H1 (cell line): ENCODE results near the gene THOP1. TPM values are rescaled to one million over a fixed set of nuclear protein-coding genes. Genes with fewer than 3 reads are reported as not detected.

Experiments used
- CTCF ChIA-PET: fragments of 300-600 bp; sonication (Branson Sonifier 250); formaldehyde crosslinking; loops from one replicate; lab custom pipeline; 2021; ENCODE audit not compliant: partially characterized antibody; lab: Charles Lee
- POLR2A ChIA-PET: fragments of 300-600 bp; sonication (Branson Sonifier 250); formaldehyde crosslinking; loops from one replicate; lab custom pipeline; 2021; ENCODE audit warnings: inconsistent platforms; ENCODE audit not compliant: partially characterized antibody; lab: Charles Lee
- DNase-seq, 2 experiments: peaks; one replicate each; pipeline versions ENCODE4 v3.0.0 to v3.0.0-alpha.2; 2010 to 2022; ENCODE audit warnings: low spot score in 2 of 2, low read depth in 1 of 2, mixed read lengths in 1 of 2
- FAIRE-seq: peaks from 2 replicates; lab custom pipeline; 2011; peaks lifted over from hg19 to GRCh38; lab: Jason Lieb, UNC
- H2AFZ ChIP-seq: 2 replicates; pipeline ENCODE4 v1.8.1; 2012; ENCODE audit warnings: low read length, inconsistent platforms
- H2AK5ac ChIP-seq: 2 replicates; pipeline ENCODE4 v1.6.1; 2013; ENCODE audit warnings: low read depth, low read length
- H2BK120ac ChIP-seq: replicated peaks from 2 replicates; pipeline ENCODE3; 2013; ENCODE audit warnings: low read depth, low read length, inconsistent platforms
- H2BK12ac ChIP-seq: 2 replicates; pipeline ENCODE4 v1.6.1; 2013; ENCODE audit warnings: low read depth, low read length
- H2BK15ac ChIP-seq: 2 replicates; pipeline ENCODE4 v1.6.1; 2013; ENCODE audit warnings: low read length
- H2BK20ac ChIP-seq: 2 replicates; pipeline ENCODE4 v1.6.1; 2013; ENCODE audit warnings: low read length
- H2BK5ac ChIP-seq: 2 replicates; pipeline ENCODE4 v1.6.1; 2013; ENCODE audit warnings: low read depth, low read length
- H3K14ac ChIP-seq: 2 replicates; pipeline ENCODE4 v1.6.1; 2013; ENCODE audit warnings: inconsistent platforms; ENCODE audit not compliant: insufficient read length
- H3K18ac ChIP-seq: 2 replicates; pipeline ENCODE4 v1.6.1; 2013; ENCODE audit warnings: low read length; ENCODE audit errors: extremely low read depth
- H3K23ac ChIP-seq: 2 replicates; pipeline ENCODE4 v1.6.1; 2013; ENCODE audit warnings: inconsistent platforms; ENCODE audit not compliant: insufficient read length
- H3K23me2 ChIP-seq: 2 replicates; pipeline ENCODE4 v1.6.1; 2013; ENCODE audit warnings: low read depth, low read length
- H3K27ac ChIP-seq: 2 replicates; pipeline ENCODE4 v1.6.1; 2011; ENCODE audit warnings: low read depth, low read length, inconsistent platforms
- H3K27me3 ChIP-seq, 4 experiments: replicated peaks in 1 of 4; 1 replicate in 1 of 4; 2 replicates in 3 of 4; pipeline versions ENCODE4 v1.6.1 to v1.8.1; 2011 to 2013; ENCODE audit warnings: low read length in 3 of 4, mild to moderate bottlenecking in 3 of 4, inconsistent platforms in 2 of 4, mixed read lengths in 2 of 4, moderate library complexity in 1 of 4; ENCODE audit not compliant: control insufficient read depth in 3 of 4, insufficient read depth in 3 of 4; ENCODE audit errors: extremely low read depth in 1 of 4
- H3K36me3 ChIP-seq, 4 experiments: 2 replicates each; pipeline versions ENCODE4 v1.6.1 to v1.8.1; 2011 to 2013; ENCODE audit warnings: mild to moderate bottlenecking in 4 of 4, low read length in 3 of 4, moderate library complexity in 2 of 4, control low read depth in 1 of 4, inconsistent platforms in 1 of 4; ENCODE audit not compliant: insufficient read depth in 4 of 4, control insufficient read depth in 2 of 4
- H3K4ac ChIP-seq: replicated peaks from 2 replicates; pipeline ENCODE3; 2013; ENCODE audit warnings: low read length, low read depth, mixed read lengths, inconsistent platforms; ENCODE audit not compliant: insufficient read length
- H3K4me1 ChIP-seq, 4 experiments: replicated peaks in 1 of 4; 1 replicate in 1 of 4; 2 replicates in 3 of 4; pipeline versions ENCODE4 v1.6.1 to v1.8.1; 2011 to 2013; ENCODE audit warnings: low read length in 3 of 4, inconsistent platforms in 2 of 4, mixed read lengths in 1 of 4; ENCODE audit not compliant: insufficient read depth in 4 of 4, control insufficient read depth in 3 of 4
- H3K4me2 ChIP-seq, 2 experiments: 2 replicates each; pipeline versions ENCODE4 v1.6.1 to v1.8.1; 2011 to 2013; ENCODE audit warnings: low read depth in 2 of 2, low read length in 2 of 2, control low read depth in 1 of 2, inconsistent platforms in 1 of 2, mild to moderate bottlenecking in 1 of 2; ENCODE audit not compliant: insufficient read depth in 1 of 2
- H3K4me3 ChIP-seq, 4 experiments: fragments of 200-600, 300-600 bp in 1 of 4; sonication (generic), shearing (Covaris generic), sonication (Bioruptor Twin) in 1 of 4; 2 replicates each; pipeline versions ENCODE4 v1.5.1 to v1.8.1; 2011 to 2016; ENCODE audit warnings: low read length in 4 of 4, low read depth in 3 of 4, control low read depth in 2 of 4, inconsistent platforms in 2 of 4, mild to moderate bottlenecking in 2 of 4, mixed read lengths in 1 of 4, moderate library complexity in 1 of 4; ENCODE audit not compliant: insufficient read depth in 2 of 4; ENCODE audit errors: extremely low read depth in 1 of 4
- H3K56ac ChIP-seq: replicated peaks from 2 replicates; pipeline ENCODE3; 2013; ENCODE audit warnings: low read depth, mild to moderate bottlenecking, mixed read lengths, low read length, inconsistent platforms; ENCODE audit not compliant: insufficient read length
- H3K79me1 ChIP-seq: 2 replicates; pipeline ENCODE4 v1.6.1; 2013; ENCODE audit warnings: low read depth, low read length, control low read depth
- H3K79me2 ChIP-seq, 2 experiments: 2 replicates each; pipeline versions ENCODE4 v1.6.1 to v1.8.1; 2012 to 2013; ENCODE audit warnings: low read length in 2 of 2, mild to moderate bottlenecking in 2 of 2, inconsistent platforms in 1 of 2; ENCODE audit not compliant: insufficient read depth in 2 of 2, control insufficient read depth in 1 of 2
- H3K9ac ChIP-seq, 4 experiments: replicated peaks in 1 of 4; 1 replicate in 1 of 4; 2 replicates in 3 of 4; pipeline versions ENCODE4 v1.6.1 to v1.8.1; 2011 to 2013; ENCODE audit warnings: low read depth in 3 of 4, low read length in 3 of 4, control low read depth in 2 of 4, mild to moderate bottlenecking in 2 of 4, moderate library complexity in 2 of 4, inconsistent platforms in 1 of 4; ENCODE audit errors: extremely low read depth in 1 of 4
- H3K9me3 ChIP-seq, 2 experiments: 2 replicates each; pipeline versions ENCODE4 v1.6.1 to v1.8.1; 2012 to 2013; ENCODE audit warnings: mild to moderate bottlenecking in 2 of 2, moderate library complexity in 2 of 2, control low read depth in 1 of 2, inconsistent platforms in 1 of 2, low read depth in 1 of 2, low read length in 1 of 2, mixed read lengths in 1 of 2; ENCODE audit not compliant: insufficient read depth in 2 of 2
- H4K20me1 ChIP-seq, 2 experiments: replicated peaks in 1 of 2; 2 replicates each; pipeline versions ENCODE3 to v1.8.1; 2011 to 2013; ENCODE audit warnings: inconsistent platforms in 2 of 2, low read length in 2 of 2, mild to moderate bottlenecking in 1 of 2; ENCODE audit not compliant: insufficient read depth in 2 of 2, control insufficient read depth in 1 of 2
- H4K5ac ChIP-seq: 2 replicates; pipeline ENCODE4 v1.6.1; 2013; ENCODE audit warnings: low read length, low read depth, mixed read lengths, inconsistent platforms; ENCODE audit not compliant: insufficient read length
- H4K8ac ChIP-seq: 2 replicates; pipeline ENCODE4 v1.8.0; 2013; ENCODE audit warnings: mild to moderate bottlenecking, moderate library complexity, low read length, inconsistent platforms; ENCODE audit not compliant: insufficient read depth; ENCODE audit errors: extremely low read depth
- H4K91ac ChIP-seq: replicated peaks from 2 replicates; pipeline ENCODE3; 2013; ENCODE audit warnings: low read length, mixed read lengths, inconsistent platforms; ENCODE audit not compliant: insufficient read length
- BRCA1 ChIP-seq: IDR thresholded peaks from 2 replicates; pipeline ENCODE4 v1.6.1; 2012; ENCODE audit warnings: low read depth, low read length, improper control_type of control experiment
- CBX8 ChIP-seq: fragments of 300-800, 300-1000 bp; sonication (generic); IDR thresholded peaks from 2 replicates; pipeline ENCODE4 v1.7.1; 2016; ENCODE audit warnings: low read depth, low read length, borderline replicate concordance
- CHD1 ChIP-seq: IDR thresholded peaks from 2 replicates; pipeline ENCODE4 v1.6.1; 2012; ENCODE audit warnings: low read depth, low read length, improper control_type of control experiment
- GTF2F1 ChIP-seq: IDR thresholded peaks from 2 replicates; pipeline ENCODE4 v1.6.1; 2012; ENCODE audit warnings: low read depth, low read length, improper control_type of control experiment, borderline replicate concordance
- HDAC6 ChIP-seq: IDR thresholded peaks from one replicate; pipeline ENCODE4 v1.7.1; 2012; ENCODE audit warnings: low read depth, mild to moderate bottlenecking, inconsistent platforms, low read length, moderate library complexity
- NANOG ChIP-seq: IDR thresholded peaks from 2 replicates; pipeline ENCODE4 v1.6.1; 2011; ENCODE audit warnings: low read length, low read depth, mild to moderate bottlenecking, inconsistent platforms; ENCODE audit not compliant: insufficient read depth, poor library complexity, severe bottlenecking
- PHF8 ChIP-seq: fragments of 200-600 bp; sonication (generic); conservative IDR thresholded peaks from 2 replicates; pipeline ENCODE4 v1.7.1; 2012; ENCODE audit warnings: low read depth, mild to moderate bottlenecking, inconsistent platforms, low read length, moderate library complexity
- POLR2A ChIP-seq, 2 experiments: IDR thresholded peaks; 1 replicate in 1 of 2; 2 replicates in 1 of 2; pipeline ENCODE4 v1.6.1; 2011; ENCODE audit warnings: low read depth in 2 of 2, low read length in 2 of 2, mild to moderate bottlenecking in 2 of 2; ENCODE audit errors: control extremely low read depth in 1 of 2
- POU5F1 ChIP-seq: IDR thresholded peaks from 2 replicates; pipeline ENCODE4 v1.6.1; 2011; ENCODE audit warnings: low read depth, mild to moderate bottlenecking, low read length, moderate library complexity
- RAD21 ChIP-seq, 2 experiments: IDR thresholded peaks in 1 of 2; conservative IDR thresholded peaks in 1 of 2; 2 replicates each; pipeline ENCODE4 v1.6.1; 2011; ENCODE audit warnings: low read depth in 2 of 2, low read length in 2 of 2, improper control_type of control experiment in 1 of 2, inconsistent platforms in 1 of 2, mild to moderate bottlenecking in 1 of 2, moderate library complexity in 1 of 2
- RFX5 ChIP-seq: IDR thresholded peaks from 2 replicates; pipeline ENCODE4 v1.6.1; 2011; ENCODE audit warnings: low read depth, low read length, improper control_type of control experiment, borderline replicate concordance
- SAP30 ChIP-seq: fragments of 300-600 bp; sonication (generic); IDR thresholded peaks from 2 replicates; pipeline ENCODE4 v1.7.1; 2012; ENCODE audit warnings: low read length, moderate library complexity, mild to moderate bottlenecking, inconsistent platforms; ENCODE audit not compliant: insufficient read depth, insufficient replicate concordance
- SP1 ChIP-seq: IDR thresholded peaks from 2 replicates; pipeline ENCODE4 v1.6.1; 2011; ENCODE audit warnings: low read depth, low read length
- TBP ChIP-seq: IDR thresholded peaks from 2 replicates; pipeline ENCODE4 v1.6.1; 2011; ENCODE audit warnings: low read depth, low read length, improper control_type of control experiment
- YY1 ChIP-seq: IDR thresholded peaks from 2 replicates; pipeline ENCODE4 v1.6.1; 2011; ENCODE audit warnings: low read depth, mild to moderate bottlenecking, low read length
- WGBS, 2 experiments: shearing (Covaris generic) in 1 of 2; methylation state at CpG; one replicate each; pipeline versions ENCODE4 v1.1.6 to v1.1.7; 2013 to 2015; ENCODE audit warnings: low lambda C conversion rate in 2 of 2, mixed read lengths in 2 of 2, inconsistent platforms in 1 of 2, low coverage in 1 of 2, missing lambda C conversion rate in 1 of 2; ENCODE audit not compliant: insufficient replicate concordance in 2 of 2, insufficient coverage in 1 of 2, insufficient read length in 1 of 2; ENCODE audit errors: extremely low coverage in 1 of 2, missing lambda C conversion rate in 1 of 2; 5-methylcytosine and 5-hydroxymethylcytosine counted together
- polyA plus RNA-seq, 7 experiments: library from polyadenylated mRNA; depleted of rRNA in 3 of 7; stranded (reverse) in 5 of 7; unstranded in 2 of 7; fragments of >200 nt in 5 of 7; fragments of 200-250 nt in 2 of 7; gene quantifications; 1 replicate in 5 of 7; 2 replicates in 1 of 7; 4 replicates in 1 of 7; pipeline versions ENCODE4 v1.2.1 to v1.2.3, GENCODE V29; 2011 to 2013; ENCODE audit warnings: missing spikeins in 2 of 7, mixed read lengths in 2 of 7
- total RNA-seq: library from RNA; stranded (reverse); fragmentation: NEBNext Ultra II Directional; extraction: Animal tissue kit (Norgen Biotek cat#: 25700); gene quantifications from 2 replicates; pipeline ENCODE4 v1.2.1, GENCODE V29; 2021

THOP1 gene
- total and polyA plus RNA-seq, 2 of the 8 experiments (the other 6 are each of a cell fraction or from before 2014, with no cell fraction given): 136 to 159 TPM

GRCh38 chr19:2854849-2855248 is 69.5 kb downstream of the THOP1 start:
- H4K91ac ChIP-seq: no peak overlapping the region
- H2BK12ac ChIP-seq: no peak overlapping the region
- H3K79me2 ChIP-seq: no peaks in the 10 kb centered on the region; a peak in 1 of 4 replicates
- DNase-seq (no peak), FAIRE-seq (no peak)
- H3K23ac ChIP-seq: no peak overlapping the region
- H2AFZ ChIP-seq: no peak overlapping the region
- H2AK5ac ChIP-seq: no peak overlapping the region
- ChIA-PET CTCF (interaction anchor here (1.4 kb wide), 1 partner anchor 13 kb away, joined by 6 read pairs; the partner anchor contains the start of gene ZNF555), POLR2A (no interaction called here)
- peaks cover 12 to 48% (median 36%) of the 10 kb centered on the region in 4 experiments for H3K36me3 ChIP-seq
- no peaks in the 10 kb centered on the region for H4K20me1 ChIP-seq
- H3K23me2 ChIP-seq: no peaks in the 10 kb centered on the region
- H2BK15ac ChIP-seq: no peak overlapping the region
- no peak overlapping the region for H2BK20ac ChIP-seq
- no peak overlapping the region for H4K8ac ChIP-seq
- no peak overlapping the region for H3K9ac ChIP-seq
- H3K79me1 ChIP-seq: no peaks in the 10 kb centered on the region
- no peak overlapping the region for H3K27ac ChIP-seq
- H2BK120ac ChIP-seq: no peak overlapping the region
- peaks cover 77 to 89% of the 10 kb centered on the region in 2 experiments for H3K9me3 ChIP-seq
- H3K4me1 ChIP-seq: no peaks in the 10 kb centered on the region
- no peak overlapping the region for H3K56ac ChIP-seq
- no peak overlapping the region for H3K4me3 ChIP-seq
- H2BK5ac ChIP-seq: no peak overlapping the region
- no peak overlapping the region for H3K14ac ChIP-seq
- H3K18ac ChIP-seq: no peak overlapping the region
- H3K27me3 ChIP-seq: no peaks in the 10 kb centered on the region; a peak in 1 of 7 replicates
- no peak overlapping the region for H4K5ac ChIP-seq
- WGBS, 2 experiments: 85% methylated on average over 3 of the region's 3 CpGs; no CpG with 5 or more reads in 1 of the 2 experiments
- H3K4ac ChIP-seq: no peak overlapping the region
- no peak overlapping the region for H3K4me2 ChIP-seq
- TF ChIP-seq CHD1 (no peak), SAP30 (no peak), RFX5 (no peak), SP1 (no peak), GTF2F1 (no peak), CBX8 (no peak), POLR2A (IDR thresholded peaks at IDR 0.05; ENCODE audit: control extremely low read depth in 1 of 2, low read depth in 2 of 2, low read length in 2 of 2) (no peak), NANOG (no peak), TBP (no peak), HDAC6 (no peak), POU5F1 (no peak), RAD21 (IDR thresholded peaks at IDR 0.05 in 1 of 2, conservative IDR thresholded peaks at IDR 0.05 in 1 of 2; ENCODE audit: low read depth in 2 of 2, low read length in 2 of 2) (no peak), BRCA1 (no peak), PHF8 (no peak), YY1 (no peak)
